Lower leg skin (tissue), 3 donors: ENCODE data around the gene C11orf98.

Experiments
- POLR2A ChIP-seq, 2 donors: fragments of 450-650 bp; IDR thresholded peaks; one replicate each; pipeline ENCODE4 v1.6.1; 2016 to 2017; ENCODE audit warnings: antibody characterized with exemption in 2 of 2, mild to moderate bottlenecking in 1 of 2, moderate library complexity in 1 of 2
- TF ChIP-seq, protein P1 (sequence below), 3 donors: fragments of 450-650 bp; IDR thresholded peaks; one replicate each; pipeline ENCODE4 v1.5.1; 2016; ENCODE audit warnings: antibody characterized with exemption in 3 of 3, mild to moderate bottlenecking in 3 of 3, moderate library complexity in 2 of 3

GRCh38 chr11:62664405-62665074 is 470 bp downstream of the C11orf98 start:
- TF ChIP-seq, protein P1, sequence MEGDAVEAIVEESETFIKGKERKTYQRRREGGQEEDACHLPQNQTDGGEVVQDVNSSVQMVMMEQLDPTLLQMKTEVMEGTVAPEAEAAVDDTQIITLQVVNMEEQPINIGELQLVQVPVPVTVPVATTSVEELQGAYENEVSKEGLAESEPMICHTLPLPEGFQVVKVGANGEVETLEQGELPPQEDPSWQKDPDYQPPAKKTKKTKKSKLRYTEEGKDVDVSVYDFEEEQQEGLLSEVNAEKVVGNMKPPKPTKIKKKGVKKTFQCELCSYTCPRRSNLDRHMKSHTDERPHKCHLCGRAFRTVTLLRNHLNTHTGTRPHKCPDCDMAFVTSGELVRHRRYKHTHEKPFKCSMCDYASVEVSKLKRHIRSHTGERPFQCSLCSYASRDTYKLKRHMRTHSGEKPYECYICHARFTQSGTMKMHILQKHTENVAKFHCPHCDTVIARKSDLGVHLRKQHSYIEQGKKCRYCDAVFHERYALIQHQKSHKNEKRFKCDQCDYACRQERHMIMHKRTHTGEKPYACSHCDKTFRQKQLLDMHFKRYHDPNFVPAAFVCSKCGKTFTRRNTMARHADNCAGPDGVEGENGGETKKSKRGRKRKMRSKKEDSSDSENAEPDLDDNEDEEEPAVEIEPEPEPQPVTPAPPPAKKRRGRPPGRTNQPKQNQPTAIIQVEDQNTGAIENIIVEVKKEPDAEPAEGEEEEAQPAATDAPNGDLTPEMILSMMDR (IDR thresholded peaks at IDR 0.05), result no peak
- TF ChIP-seq POLR2A (IDR thresholded peaks at IDR 0.05), result no peak
